ENCODE results near the gene SEC31B. TPM values are rescaled to one million over a fixed set of nuclear protein-coding genes. Genes with fewer than 3 reads are reported as not detected.

Gene SEC31B
- total RNA-seq (2022) (10.6 and 14.0 TPM in 2 replicates), Bru-seq, nascent RNA (percentile 53 among the genes with signal in this experiment), BruChase-seq, experiment 1, labeled RNA remaining after a 6-hour chase (percentile 79 among the genes with signal in this experiment), BruChase-seq, experiment 2, labeled RNA remaining after a 2-hour chase (percentile 74 among the genes with signal in this experiment)
- long read RNA-seq, partial matches to known transcripts, result 2 of 15 reads
- long read RNA-seq, other reads (novel, unspliced or antisense), result 12 of 15 reads

- intact Hi-C loops (cut with micrococcal nuclease), result loop anchor here (10.0 kb wide), 1 partner anchor 675 kb away; no protein-coding TSS in a partner anchor
- BruUV-seq (replicated peaks), result no TSS peak
- H3K9me3 Mint-ChIP-seq (ENCODE audit: unreplicated experiment), result no peaks in the 10 kb centered on the region
- peaks cover 24% of the 10 kb centered on the region for H3K36me3 Mint-ChIP-seq (ENCODE audit: insufficient read depth, unreplicated experiment)
- no peaks in the 10 kb centered on the region for H3K27me3 Mint-ChIP-seq (ENCODE audit: insufficient read depth, unreplicated experiment)
- H3K4me1 Mint-ChIP-seq (ENCODE audit: insufficient read depth, unreplicated experiment), result no peaks in the 10 kb centered on the region
- CTCF ChIA-PET, result interaction anchor here (0.5 to 5.1 kb wide), 29 partner anchors 8 to 369 kb away, joined by 3 to 42 read pairs (median 5); partner anchors contain the start of genes HIF1AN, PKD2L1 and SCD
- no peak for TF ChIP-seq CTCF (IDR thresholded peaks at IDR 0.05; ENCODE audit: unreplicated experiment)
- POLR2A ChIA-PET, result interaction anchor here (1.0 to 2.0 kb wide), 8 partner anchors 9 to 359 kb away, joined by 3 to 7 read pairs (median 4); partner anchors contain the start of gene BLOC1S2
- no peak for DNase-seq (ENCODE audit: unreplicated experiment)
- H3K4me3 Mint-ChIP-seq (ENCODE audit: unreplicated experiment), result no peak within 1 kb of the TSS
- H3K27ac Mint-ChIP-seq (ENCODE audit: low read depth, unreplicated experiment), result no peak within 1 kb of the TSS
Observed at GRCh38 chr10:100519311-100520051, at the start of gene SEC31B. Gene SEC31B (minus strand): TSS chr10:100519861. CDS start chr10:100516952, 2,909 bp downstream.

- no peak overlapping the region for H3K4me3 Mint-ChIP-seq (ENCODE audit: unreplicated experiment)
- TF ChIP-seq CTCF (IDR thresholded peaks at IDR 0.05; ENCODE audit: unreplicated experiment), result no peak
- H3K27ac Mint-ChIP-seq (ENCODE audit: low read depth, unreplicated experiment), result no peak overlapping the region
- BruUV-seq (replicated peaks), result no TSS peak
- ChIA-PET CTCF (interaction anchor here (0.7 to 1.2 kb wide), 2 partner anchors 8 to 174 kb away, joined by 3 to 4 read pairs; no protein-coding TSS in a partner anchor), POLR2A (no interaction called here)
- no peak for DNase-seq (ENCODE audit: unreplicated experiment)
- intact Hi-C loops (cut with micrococcal nuclease), result no loop called here
- peaks cover 14% of the 10 kb centered on the region for H3K27me3 Mint-ChIP-seq (ENCODE audit: insufficient read depth, unreplicated experiment)
- no peaks in the 10 kb centered on the region for H3K36me3 Mint-ChIP-seq (ENCODE audit: insufficient read depth, unreplicated experiment)
- no peaks in the 10 kb centered on the region for H3K9me3 Mint-ChIP-seq (ENCODE audit: unreplicated experiment)
- peaks cover 7% of the 10 kb centered on the region for H3K4me1 Mint-ChIP-seq (ENCODE audit: insufficient read depth, unreplicated experiment)
Observed at GRCh38 chr10:100568912-100569311, 49.3 kb upstream of the SEC31B start.

GRCh38 chr10:100567826-100568225 lies 48.2 kb upstream of the SEC31B start:
- H3K27me3 Mint-ChIP-seq (ENCODE audit: insufficient read depth, unreplicated experiment), result peaks cover 3% of the 10 kb centered on the region
- H3K27ac Mint-ChIP-seq (ENCODE audit: low read depth, unreplicated experiment), result no peak overlapping the region
- no peak for TF ChIP-seq CTCF (IDR thresholded peaks at IDR 0.05; ENCODE audit: unreplicated experiment)
- no peak for DNase-seq (ENCODE audit: unreplicated experiment)
- intact Hi-C loops (cut with micrococcal nuclease), result no loop called here
- POLR2A ChIA-PET, result interaction anchor here (0.7 to 1.1 kb wide), 2 partner anchors 14 to 52 kb away, joined by 3 read pairs; no protein-coding TSS in a partner anchor
- peaks cover 3% of the 10 kb centered on the region for H3K36me3 Mint-ChIP-seq (ENCODE audit: insufficient read depth, unreplicated experiment)
- no peak overlapping the region for H3K4me3 Mint-ChIP-seq (ENCODE audit: unreplicated experiment)
- CTCF ChIA-PET, result interaction anchor here (0.7 to 1.0 kb wide), 3 partner anchors 13 to 321 kb away, joined by 3 to 4 read pairs (median 3); no protein-coding TSS in a partner anchor
- H3K9me3 Mint-ChIP-seq (ENCODE audit: unreplicated experiment), result no peaks in the 10 kb centered on the region
- BruUV-seq (replicated peaks), result no TSS peak
- H3K4me1 Mint-ChIP-seq (ENCODE audit: insufficient read depth, unreplicated experiment), result peaks cover 7% of the 10 kb centered on the region

- CTCF ChIA-PET, result no interaction called here
- no peak overlapping the region for H3K27ac Mint-ChIP-seq (ENCODE audit: low read depth, unreplicated experiment)
- POLR2A ChIA-PET, result interaction anchor here (0.7 kb wide), 1 partner anchor 52 kb away, joined by 3 read pairs; no protein-coding TSS in a partner anchor
- intact Hi-C loops (cut with micrococcal nuclease), result no loop called here
- no peaks in the 10 kb centered on the region for H3K27me3 Mint-ChIP-seq (ENCODE audit: insufficient read depth, unreplicated experiment)
- no peak for DNase-seq (ENCODE audit: unreplicated experiment)
- no peaks in the 10 kb centered on the region for H3K9me3 Mint-ChIP-seq (ENCODE audit: unreplicated experiment)
- peaks cover 7% of the 10 kb centered on the region for H3K4me1 Mint-ChIP-seq (ENCODE audit: insufficient read depth, unreplicated experiment)
- peaks cover 6% of the 10 kb centered on the region for H3K36me3 Mint-ChIP-seq (ENCODE audit: insufficient read depth, unreplicated experiment)
- TF ChIP-seq CTCF (IDR thresholded peaks at IDR 0.05; ENCODE audit: unreplicated experiment), result no peak
- no TSS peak for BruUV-seq (replicated peaks)
- H3K4me3 Mint-ChIP-seq (ENCODE audit: unreplicated experiment), result no peak overlapping the region
Observed at GRCh38 chr10:100567249-100567648, 47.6 kb upstream of the SEC31B start.

All from MCF 10A (cell line).